CD4-positive, alpha-beta T cell treated with Interleukin-15 for 4 hours (primary cell): ENCODE data around the gene ATP6V1E1.
"Not testable (repeated sequence)": the region's sequence is repeated elsewhere in the genome, so short reads cannot be mapped to it uniquely, and the experiment has no call there.

Experiments used
- DNase-seq: peaks from one replicate; pipeline ENCODE4 v3.0.0-alpha.2; 2020; ENCODE audit warnings: low spot score

ATP6V1E1 gene

DNA sequence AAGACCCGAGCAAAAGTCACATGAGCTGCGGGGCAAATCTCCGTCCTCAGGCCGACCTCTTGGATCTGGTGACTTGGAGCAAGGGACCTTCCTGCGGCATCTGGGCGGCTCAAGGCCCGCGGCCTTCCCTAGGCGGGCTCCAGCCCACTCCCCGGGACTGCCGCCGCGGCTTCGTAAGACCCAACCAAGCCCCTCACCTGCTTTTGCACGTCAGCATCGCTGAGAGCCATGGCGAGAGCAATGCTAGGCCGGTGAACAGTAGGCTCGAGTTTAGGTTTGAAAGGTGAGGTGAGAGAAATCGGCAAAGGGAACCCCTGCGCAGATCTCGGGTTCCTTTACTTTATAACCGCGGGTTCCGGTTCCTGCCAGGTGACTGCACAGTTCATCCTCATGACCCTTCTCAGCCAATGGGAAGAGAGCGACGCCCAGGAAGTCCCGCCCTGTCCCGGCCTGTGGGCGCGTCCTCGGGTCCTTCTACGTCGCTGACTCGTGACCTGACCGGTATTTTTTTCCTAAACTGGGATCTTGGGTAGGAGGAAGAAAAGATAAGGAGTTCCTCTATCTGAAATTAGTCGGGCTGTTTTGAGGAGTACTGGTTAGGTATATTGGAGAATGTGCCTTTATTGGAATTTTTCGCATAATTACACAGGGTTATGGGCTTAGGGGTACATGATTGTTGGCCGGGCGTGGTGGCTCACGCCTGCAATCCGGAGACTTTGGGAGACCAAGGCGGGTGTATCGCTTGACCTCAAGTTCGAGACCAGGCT, at the start of gene ATP6V1E1:
Gene ATP6V1E1, minus strand, starts transcription at position 344 of the 767 bp plus-strand sequence. Its CDS starts 114 bp downstream, at position 230.
- peak; percentile 97 for DNase-seq

DNA sequence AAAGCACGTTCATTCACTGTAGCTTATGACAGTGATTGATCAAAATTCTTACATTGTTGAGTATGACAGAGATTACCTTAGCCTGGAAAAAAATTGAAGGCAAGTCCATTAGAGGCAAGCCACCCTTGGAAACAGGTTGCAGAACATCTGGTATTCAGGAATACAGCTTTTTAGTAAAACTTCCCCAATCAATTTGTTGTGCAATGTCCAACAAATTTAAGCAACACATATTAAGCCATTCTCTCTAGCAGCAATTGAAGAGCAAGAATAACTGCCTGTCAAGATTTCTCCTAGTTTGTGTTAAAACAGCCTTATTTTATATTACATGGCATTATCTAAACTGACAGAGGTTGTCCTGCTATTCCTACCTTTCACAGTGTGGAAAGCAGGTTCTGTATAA, 47.0 kb upstream of the ATP6V1E1 start:
- no peak for DNase-seq

DNA sequence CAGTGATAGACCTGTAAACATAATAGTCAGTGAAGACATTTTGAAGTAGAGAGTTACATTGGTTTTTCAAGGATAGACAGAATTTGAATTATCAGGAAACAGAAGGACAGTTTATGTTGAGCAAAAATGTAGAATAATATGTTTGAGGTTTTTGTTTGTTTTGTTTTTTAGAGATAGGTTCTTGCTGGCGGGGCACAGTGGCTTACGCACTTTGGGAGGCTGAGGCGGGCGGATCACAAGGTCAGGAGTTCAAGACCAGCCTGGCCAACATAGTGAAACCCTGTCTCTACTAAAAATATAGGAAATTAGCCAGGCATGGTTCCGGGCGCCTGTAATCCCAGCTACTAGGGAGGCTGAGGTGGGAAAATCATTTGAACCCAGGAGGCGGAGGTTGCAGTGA, 45.6 kb upstream of the ATP6V1E1 start:
- no peak for DNase-seq

DNA sequence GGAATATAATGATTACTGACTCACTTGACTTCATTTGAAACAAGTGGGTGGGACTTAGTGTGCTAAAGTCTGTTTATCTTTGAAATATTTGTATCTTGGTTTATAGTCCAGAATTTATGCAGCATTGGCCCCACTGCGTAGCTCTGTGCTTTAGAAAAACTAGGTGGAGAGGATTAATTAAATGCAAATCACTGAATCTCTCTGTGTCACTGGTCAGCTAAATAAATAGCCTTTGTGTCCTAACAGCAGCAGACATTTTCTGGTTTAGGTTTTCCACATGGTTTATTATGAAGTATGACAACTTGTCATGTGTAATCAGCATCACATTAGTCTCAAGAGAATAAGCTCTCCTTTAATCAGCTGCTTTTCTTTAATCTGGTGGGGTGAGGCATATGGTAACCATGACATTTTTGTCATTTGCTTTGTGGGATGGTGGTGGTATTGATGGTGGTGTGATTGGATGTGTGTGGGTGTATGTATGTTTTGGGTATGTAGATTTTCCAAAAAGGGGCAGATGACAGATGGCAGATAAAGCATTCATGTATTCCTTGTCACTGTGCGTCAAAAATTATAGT, 44.0 kb upstream of the ATP6V1E1 start:
- DNase-seq: no peak

DNA sequence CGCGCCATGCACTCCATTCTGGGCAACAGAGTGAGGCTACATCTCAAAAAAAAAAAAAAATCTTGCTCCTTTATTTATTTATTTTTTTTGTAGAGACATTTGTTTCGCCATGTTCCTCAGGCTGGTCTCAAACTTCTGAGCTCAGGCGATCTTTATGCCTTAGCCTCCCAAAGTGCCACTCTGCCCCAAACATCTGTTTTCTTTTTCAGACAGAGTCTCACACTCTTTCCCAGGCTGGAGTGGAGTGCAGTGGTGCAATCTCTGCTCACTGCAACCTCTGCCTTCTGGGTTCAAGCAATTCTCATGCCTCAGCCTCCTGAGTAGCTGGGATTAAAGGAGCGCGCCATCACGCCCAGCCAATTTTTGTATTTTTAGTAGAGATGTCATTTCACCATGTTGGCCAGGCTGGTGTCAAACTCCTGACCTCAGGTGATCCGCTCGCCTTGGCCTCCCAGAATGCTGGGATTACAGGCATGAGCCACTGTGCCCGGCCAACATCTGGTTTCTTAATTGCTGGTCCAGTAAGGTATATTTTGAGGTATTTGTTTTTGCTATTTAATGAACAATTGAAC, 43.1 kb upstream of the ATP6V1E1 start:
- DNase-seq: not testable (repeated sequence)

DNA sequence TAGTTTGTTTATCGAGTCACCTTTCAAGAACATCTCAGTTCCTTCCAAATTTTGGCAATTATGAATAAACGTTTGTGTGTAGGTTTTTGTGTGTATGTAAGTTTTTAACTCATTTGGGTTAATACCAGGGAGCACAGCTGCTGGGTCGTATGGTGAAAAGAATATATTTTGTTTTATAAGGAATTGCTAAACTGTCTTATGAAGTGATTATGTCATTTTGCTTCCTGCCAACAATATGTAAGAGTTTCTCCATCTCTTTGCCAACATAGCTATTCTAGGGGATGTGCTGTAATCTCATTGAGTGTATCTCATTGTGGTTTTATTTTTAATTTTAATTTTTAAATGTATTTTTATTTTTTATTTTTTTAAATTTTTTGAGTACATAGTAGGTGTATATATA, 37.3 kb upstream of the ATP6V1E1 start:
- no peak for DNase-seq

DNA sequence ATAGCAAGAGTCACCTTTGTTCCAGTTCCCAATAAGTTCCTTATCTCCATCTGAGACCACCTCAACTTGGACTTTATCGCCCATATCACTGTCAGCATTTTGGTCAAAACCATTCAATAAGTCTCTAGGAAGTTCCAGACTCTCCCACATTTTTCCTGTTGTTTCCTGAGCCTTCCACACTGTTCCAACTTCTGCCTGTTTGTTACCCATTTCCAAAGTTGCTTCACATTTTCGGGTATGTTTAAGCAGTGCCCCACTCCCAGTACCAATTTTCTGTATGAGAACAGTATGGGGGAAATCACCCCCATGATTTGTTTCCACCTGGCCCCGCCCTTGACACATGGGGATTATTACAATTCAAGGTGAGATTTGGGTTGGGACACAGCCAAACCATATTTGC, 36.7 kb upstream of the ATP6V1E1 start:
- no peak for DNase-seq

DNA sequence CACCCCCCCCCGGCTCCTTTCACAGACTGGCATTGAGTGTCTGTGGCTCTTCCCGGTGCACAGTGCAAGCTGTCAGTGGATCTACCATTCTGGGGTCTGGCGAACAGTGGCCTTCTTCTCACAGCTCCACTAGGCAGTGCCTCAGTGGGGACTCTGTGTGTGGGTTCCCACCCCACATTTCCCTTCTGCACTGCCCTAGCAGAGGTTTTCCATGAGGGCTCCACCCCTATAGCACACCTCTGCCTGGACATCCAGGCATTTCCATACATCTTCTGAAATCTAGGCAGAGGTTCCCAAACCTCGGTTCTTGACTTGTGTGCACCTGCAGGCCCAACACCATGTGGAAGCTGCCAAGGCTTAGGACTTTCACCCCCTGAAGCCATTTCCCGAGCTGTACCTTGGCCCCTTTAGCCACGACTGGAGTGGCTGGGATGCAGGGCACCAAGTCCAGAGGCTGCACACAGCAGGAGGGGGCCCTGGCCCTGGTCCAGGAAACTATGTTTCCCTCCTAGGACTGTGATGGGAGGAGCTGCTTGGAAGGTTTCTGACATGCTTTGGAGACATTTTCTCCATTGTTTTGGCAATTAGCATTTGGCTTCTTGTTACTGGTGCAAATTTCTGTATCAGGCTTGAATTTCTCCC, 36.0 kb upstream of the ATP6V1E1 start:
- DNase-seq: no peak

DNA sequence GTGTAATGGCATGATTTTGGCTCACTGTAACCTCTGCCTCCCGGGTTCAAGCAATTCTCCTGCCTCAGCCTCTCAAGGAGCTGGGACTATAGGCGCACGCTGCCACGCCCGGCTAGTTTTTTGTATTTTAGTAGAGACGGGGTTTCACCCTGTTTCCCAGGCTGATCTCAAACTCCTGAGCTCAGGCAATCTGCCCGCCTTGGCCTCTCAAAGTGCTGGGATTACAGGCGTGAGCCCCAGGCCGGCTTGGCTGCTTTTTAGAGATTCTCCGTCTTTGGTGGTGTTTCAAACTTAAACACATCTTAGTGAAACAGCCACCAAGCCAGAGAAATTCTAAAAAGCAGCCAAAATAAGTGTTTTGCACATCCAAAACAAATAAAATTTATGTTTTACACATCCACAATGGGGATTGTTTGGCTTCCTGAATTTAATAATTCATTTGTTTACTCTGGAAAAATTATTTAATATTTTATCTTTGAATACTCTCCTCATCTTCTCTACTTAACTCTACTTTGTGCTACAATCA, 28.4 kb upstream of the ATP6V1E1 start:
- DNase-seq: no peak

DNA sequence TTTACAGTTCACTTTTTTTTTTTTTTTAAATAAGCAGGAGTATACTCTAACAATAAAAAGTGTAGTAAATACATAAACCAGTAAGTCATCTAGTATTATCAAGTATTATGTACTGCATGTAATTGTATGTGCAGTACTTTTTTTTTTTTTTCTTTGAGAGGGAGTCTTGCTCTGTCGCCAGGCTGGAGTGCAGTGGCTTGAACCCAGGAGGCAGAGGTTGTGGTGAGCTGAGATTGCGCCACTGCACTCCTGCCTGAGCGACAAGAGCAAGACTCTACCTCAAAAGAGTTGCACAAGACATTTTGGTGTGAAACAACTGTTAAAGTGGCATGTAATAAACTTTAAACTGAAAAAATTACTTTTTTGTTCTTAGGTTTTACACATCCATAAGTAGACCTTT, 26.7 kb upstream of the ATP6V1E1 start:
- no peak for DNase-seq

DNA sequence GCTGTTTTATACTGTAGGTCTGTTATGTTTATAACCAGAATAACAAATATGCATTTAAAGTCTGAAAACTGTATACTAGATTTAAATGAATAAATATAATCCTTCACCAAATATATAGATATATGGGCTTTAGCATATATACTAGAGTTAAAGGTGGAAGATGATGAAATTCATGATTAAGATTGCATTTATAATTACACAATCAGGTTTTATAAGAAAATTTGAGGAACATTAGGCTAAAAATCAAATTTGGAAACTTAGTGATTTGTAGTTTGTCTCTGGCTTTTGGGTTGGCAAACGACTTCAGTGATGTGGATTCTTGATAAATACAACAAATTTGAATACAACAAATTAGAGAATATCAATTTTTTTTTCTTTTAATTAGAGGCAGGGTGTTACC, 20.0 kb upstream of the ATP6V1E1 start:
- no peak for DNase-seq

DNA sequence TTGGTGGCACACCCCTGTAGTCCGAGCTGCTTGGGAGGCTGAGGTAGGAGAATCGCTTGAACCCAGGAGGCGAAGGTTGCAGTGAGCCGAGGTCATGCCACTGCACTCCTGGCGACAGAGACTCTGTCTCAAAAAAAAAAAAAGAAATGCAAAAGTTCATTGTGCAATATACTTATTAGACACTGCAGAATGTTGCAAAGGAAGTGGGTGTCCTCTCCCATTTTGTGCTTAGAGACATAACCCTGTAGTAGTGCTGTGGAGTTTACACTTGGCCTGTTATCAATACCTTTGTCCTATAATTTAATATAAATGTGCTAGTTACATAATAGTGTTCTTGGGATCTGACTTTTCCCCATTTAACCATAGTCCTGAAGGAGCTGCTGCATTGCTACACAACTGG, 19.4 kb upstream of the ATP6V1E1 start:
- DNase-seq: no peak

DNA sequence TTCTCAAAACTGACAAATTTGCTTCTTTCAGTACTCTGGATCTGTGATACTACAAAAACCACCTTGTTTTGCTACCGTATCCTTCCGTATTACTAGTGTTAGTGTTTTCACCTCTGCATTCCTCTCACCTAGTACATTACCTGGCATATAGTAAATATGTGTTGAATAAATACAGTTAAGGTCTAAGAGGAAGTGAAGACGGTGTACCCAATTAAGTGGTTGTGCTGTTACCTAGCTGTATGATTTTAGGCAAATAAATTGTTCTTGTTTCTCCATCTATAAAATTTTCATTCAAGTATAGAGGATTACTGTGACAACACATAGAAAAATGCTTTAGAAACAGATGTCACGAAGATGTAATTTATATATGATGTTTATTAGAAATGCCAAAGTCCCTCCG, 18.9 kb upstream of the ATP6V1E1 start:
- no peak for DNase-seq

DNA sequence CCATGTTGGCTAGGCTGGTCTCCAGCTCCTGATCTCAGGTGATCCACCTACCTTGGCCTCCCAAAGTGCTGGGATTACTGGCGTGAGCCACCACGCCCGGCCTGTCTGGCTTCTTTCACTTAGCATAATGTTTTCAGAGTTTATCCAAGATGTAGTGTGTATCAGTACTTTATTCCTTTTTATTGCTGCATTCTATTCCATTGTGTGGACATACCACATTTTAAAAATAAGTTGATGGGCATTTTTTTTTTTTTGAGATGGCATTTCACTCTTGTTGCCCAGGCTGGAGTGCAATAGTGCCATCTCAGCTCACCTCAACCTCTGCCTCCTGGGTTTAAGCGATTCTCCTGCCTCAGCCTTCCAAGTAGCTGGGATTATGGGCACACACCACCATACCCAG, 13.8 kb upstream of the ATP6V1E1 start:
- not testable (repeated sequence) for DNase-seq

DNA sequence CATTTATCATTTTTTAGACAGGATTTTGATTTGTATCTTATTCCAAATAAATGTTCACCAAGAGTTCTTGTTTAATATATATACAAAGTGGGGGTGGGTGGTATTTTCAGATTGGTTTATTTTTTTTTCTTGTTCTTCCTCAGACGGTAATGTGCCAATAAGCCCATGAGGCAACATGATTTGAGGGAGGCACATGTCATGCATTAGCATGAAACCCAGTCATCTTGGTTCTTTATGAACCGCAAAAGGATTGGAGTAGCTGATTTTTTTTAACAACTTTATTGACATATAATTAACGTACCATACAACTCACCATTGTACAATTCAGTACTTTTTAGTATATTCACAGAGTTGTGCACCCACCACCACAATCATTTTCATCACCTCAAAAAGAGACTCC, 12.7 kb upstream of the ATP6V1E1 start:
- DNase-seq: no peak

DNA sequence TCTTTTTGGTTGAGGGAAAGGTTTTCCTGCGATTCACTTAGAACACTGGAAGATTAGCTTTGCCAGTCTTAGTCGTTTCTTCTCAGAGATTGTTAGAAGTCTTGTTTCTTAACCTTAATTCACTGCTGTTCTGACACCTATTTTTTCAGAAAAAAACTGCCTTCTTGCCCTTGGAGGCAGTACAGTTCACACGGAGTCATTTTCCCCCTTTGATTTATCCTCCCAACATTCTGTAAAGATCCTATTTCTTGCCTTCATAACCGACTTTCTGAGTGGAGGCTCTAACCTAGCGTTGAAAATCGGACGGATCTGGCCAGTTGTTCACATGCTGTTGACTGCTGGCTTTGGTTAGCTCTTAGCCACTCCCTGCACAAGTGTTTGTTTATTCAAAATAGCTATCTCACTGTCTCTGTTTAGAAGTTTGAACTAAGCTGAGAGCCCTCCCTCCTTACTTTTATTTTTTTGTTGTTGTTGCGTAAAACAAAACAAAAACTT, 10.7 kb upstream of the ATP6V1E1 start:
- DNase-seq: no peak

DNA sequence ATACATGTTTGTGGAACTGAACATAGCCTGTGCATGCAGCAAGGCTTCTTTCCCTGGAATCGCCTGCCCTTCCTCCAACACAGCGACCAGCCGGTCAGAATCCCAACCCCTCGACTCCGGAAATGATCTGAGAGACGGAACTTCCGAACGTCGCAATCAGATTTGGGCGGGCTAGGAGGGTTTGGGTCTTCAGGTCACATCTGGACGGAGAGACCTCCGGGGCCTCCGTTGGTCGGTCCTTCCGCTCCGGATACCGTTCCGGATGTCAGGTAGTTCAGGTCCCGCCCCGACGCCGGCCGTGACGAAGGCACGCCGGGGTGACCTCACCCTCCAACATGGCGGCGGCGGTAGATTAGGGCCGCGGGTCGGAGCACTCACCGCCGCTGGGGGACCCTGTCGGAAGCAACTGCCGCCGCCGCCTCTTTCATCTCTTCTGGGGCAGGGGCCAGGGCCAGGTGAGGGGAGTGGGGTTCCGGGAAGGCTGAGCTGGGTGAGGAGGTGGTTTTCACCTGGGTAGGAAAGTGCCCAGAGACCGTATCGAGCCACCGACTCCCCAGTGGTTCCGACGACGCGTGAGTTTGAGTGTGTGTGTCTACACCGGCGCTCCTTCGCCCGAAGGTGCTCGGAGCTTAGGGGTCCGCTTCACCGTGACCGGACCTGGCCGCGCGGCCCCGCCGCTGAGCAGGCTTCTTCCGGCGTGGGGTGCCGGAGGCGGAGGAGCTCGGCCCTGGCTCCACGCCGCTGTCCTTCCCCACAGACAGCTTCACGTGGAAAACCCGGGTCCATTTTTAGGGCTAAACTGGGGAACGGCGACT, 10.1 kb upstream of the ATP6V1E1 start, which contains the start of gene BCL2L13:
Gene BCL2L13, plus strand, starts transcription at position 326 of the 815 bp plus-strand sequence. CDS start 16,955 bp downstream, outside the sequence.
- DNase-seq: peak; percentile 84

DNA sequence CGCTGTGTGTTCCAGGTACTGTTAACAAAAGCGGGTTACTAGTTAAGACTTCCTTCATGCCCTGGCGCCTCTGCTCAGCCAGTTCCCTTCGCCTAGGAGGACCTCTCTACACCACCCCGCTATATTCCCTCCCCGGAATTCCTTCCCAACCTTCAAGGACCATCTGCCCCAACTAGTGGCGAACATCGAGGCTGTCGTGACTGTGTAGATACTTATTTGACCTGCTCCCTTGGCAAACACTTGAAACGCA, 9.6 kb upstream of the ATP6V1E1 start:
- no peak for DNase-seq

DNA sequence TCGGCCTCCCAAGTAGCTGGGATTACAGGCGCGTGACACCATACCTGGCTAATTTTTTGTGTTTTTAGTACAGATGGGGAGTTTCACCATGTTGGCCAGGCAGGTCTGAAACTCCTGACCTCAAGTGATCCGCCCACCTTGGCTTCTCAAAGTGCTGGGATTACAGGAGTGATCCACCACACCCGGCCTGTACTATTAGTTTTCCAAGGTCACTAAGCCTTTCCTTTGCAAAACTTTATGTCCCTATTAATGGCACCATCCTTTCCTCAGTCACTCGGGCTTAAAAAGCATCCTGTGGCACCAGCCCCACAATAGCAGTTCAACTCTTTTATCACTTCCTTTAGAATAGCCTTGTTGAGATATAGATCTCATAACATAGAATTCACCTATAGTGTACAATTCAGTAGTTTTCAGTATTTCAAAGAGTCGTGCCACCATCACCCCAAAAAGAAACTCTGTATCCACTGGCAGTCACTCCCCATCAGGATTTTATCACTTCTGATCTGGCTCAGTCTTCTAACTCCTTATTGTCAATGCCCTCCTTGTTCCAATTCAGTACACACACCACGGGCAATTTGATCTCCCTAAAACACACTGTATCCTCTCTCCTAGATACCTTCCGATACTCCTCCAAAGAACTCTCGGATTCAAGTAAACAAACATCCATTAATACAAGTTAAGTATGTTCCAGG, 9.1 kb upstream of the ATP6V1E1 start:
- DNase-seq: no peak

DNA sequence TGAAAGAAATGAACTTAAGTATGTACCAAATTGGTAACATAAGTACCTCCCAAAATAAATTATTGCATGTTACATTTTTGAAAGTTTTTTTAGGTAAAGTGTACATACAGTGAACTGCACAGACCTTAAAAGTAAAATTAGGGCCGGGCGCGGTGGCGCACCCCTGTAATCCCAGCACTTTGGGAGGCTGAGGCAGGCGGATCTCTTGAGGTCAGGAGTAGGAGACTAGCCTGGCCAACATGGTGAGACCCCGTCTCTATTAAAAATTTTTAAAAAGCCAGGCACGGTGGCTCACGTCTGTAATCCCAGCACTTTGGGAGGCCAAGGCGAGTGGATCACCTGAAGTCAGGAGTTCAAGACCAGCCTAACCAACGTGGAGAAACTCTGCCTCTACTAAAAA, 8.3 kb upstream of the ATP6V1E1 start:
- DNase-seq: not testable (repeated sequence)

DNA sequence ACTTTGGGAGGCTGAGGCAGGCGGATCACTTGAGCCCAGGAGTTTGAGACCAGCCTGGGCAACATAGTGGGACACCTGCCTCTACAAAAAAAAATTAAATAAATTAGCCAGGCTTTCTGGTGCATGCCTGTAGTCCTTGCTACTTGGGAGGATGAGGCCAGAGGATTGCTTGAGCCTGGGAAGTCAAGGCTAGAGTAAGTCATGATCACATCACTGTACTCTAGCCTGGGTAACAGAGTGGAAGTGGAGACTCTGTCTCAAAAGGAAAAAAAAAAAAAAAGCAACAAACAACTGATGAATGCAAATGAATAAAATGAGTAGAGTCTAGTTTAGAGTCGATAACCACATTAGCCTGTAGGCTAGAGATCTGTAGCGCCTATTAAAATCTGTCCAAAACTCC, 6.1 kb upstream of the ATP6V1E1 start:
- no peak for DNase-seq
